ENCODE results near the gene SRMS. TPM values are rescaled to one million over a fixed set of nuclear protein-coding genes. Genes with fewer than 3 reads are reported as not detected.

SRMS gene
- total RNA-seq, 1 donor from 2014 or later = not detected

- intact Hi-C loops (cut with DNase I) = no loop called here
- Histone ChIP-seq H3K4me1 (peaks cover 20% of the 10 kb centered on the region), H3K27ac (no peak overlapping the region), H3K4me3 (no peak overlapping the region), H3K27me3 (ENCODE audit: low read depth) (peaks cover 73% of the 10 kb centered on the region), H3K36me3 (no peaks in the 10 kb centered on the region), H3K9me3 (peaks cover 14% of the 10 kb centered on the region)
- TF ChIP-seq, protein P1, sequence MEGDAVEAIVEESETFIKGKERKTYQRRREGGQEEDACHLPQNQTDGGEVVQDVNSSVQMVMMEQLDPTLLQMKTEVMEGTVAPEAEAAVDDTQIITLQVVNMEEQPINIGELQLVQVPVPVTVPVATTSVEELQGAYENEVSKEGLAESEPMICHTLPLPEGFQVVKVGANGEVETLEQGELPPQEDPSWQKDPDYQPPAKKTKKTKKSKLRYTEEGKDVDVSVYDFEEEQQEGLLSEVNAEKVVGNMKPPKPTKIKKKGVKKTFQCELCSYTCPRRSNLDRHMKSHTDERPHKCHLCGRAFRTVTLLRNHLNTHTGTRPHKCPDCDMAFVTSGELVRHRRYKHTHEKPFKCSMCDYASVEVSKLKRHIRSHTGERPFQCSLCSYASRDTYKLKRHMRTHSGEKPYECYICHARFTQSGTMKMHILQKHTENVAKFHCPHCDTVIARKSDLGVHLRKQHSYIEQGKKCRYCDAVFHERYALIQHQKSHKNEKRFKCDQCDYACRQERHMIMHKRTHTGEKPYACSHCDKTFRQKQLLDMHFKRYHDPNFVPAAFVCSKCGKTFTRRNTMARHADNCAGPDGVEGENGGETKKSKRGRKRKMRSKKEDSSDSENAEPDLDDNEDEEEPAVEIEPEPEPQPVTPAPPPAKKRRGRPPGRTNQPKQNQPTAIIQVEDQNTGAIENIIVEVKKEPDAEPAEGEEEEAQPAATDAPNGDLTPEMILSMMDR (IDR thresholded peaks at IDR 0.05) = no peak
- peak; percentile 35 for DNase-seq
- no peak for ATAC-seq
These were observed 46.4 kb downstream of the SRMS start for GRCh38 chr20:63500902-63501817.

DNA sequence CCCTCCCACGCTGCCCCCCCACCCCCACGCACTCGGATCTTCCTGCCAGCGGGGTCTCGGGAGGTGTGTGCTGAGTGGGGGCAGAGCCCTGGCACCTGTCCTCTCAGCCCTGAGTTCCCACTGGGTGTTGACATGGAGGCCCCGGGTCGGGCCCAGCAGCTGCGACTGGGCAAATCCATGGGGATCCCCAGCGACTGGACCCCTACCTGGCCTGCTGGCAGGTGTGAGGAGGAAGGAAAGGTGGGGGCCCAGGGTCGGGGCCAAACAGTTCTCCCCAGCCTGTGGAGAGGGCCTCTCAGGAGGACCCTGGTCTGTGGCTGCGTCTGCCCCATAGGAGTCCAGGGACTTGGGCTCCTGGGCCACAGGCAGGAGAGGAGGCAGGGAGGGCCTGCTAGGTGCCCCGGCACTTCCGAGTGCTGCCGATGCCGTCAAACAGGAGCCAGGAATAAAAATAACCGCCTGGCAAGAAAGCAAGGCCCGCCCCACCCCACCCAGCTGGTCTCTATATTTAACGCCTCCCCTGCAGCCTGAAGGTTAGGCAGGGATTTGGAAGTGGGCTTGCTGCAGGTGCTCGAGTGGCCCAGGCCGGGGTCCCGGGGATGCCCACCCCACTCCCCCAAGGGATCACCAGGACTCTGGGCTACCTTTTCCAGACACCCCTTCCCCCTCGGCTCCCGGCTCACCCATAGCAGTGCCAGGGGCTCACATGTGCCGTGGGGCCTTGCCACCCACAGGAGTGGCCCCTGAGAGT is 47.2 kb downstream of the SRMS start:
- ATAC-seq = no peak
- DNase-seq = no peak
- Histone ChIP-seq H3K4me1 (peaks cover 22% of the 10 kb centered on the region), H3K4me3 (no peak overlapping the region), H3K36me3 (no peaks in the 10 kb centered on the region), H3K9me3 (peaks cover 11% of the 10 kb centered on the region), H3K27ac (no peak overlapping the region), H3K27me3 (ENCODE audit: low read depth) (peaks cover 81% of the 10 kb centered on the region)
- TF ChIP-seq, protein P1 (IDR thresholded peaks at IDR 0.05) = no peak
- intact Hi-C loops (cut with DNase I) = no loop called here

DNA sequence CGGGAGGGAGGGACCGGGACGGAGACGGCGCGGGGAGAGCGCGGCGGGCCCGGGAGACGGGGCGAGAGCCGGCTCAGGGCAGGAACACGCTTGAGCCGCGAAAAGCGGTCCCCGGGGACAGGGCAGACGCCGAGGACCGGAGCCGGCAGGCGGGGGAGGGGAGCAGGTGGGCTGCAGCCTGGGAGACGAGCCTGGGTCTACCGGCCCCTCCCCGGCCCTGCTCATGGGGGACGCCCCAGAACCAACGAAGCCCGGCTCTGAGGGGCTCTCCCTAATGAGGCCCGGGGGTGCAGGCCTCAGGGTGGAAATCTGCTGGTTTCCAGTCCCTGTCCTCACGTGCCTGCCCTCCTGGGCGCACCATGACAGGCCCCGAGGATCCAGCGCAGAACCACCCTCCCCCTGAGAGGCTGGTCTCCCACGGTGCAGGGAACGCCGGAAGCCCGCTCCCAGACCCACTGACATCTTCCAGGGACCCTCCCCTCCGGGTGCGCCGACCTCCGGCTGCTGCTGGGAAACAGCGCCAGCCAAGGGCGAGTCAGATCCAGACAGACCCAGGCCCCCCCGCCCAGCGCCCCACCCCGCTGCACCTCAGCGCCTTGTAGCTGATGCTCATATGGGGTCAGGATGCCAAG is 48.1 kb downstream of the SRMS start:
- Histone ChIP-seq H3K4me1 (peaks cover 22% of the 10 kb centered on the region), H3K27me3 (ENCODE audit: low read depth) (peaks cover 74% of the 10 kb centered on the region), H3K36me3 (no peaks in the 10 kb centered on the region), H3K9me3 (peaks cover 2% of the 10 kb centered on the region), H3K4me3 (peak overlapping the region; percentile 40), H3K27ac (no peak overlapping the region)
- ATAC-seq (no peak), DNase-seq (no peak)
- TF ChIP-seq, protein P1 (IDR thresholded peaks at IDR 0.05) = no peak
- intact Hi-C loops (cut with DNase I) = no loop called here

- Histone ChIP-seq H3K36me3 (no peaks in the 10 kb centered on the region), H3K9me3 (no peaks in the 10 kb centered on the region), H3K27ac (no peak within 1 kb of the TSS), H3K4me1 (peaks cover 22% of the 10 kb centered on the region), H3K4me3 (peak within 1 kb of the TSS; percentile 40), H3K27me3 (ENCODE audit: low read depth) (peaks cover 72% of the 10 kb centered on the region)
- TF ChIP-seq, protein P1 (IDR thresholded peaks at IDR 0.05) = no peak
- ATAC-seq (no peak), DNase-seq (no peak)
- intact Hi-C loops (cut with DNase I) = no loop called here
These were observed 48.6 kb downstream of the SRMS start, which contains the start of gene EEF1A2 for GRCh38 chr20:63498960-63499337. Gene EEF1A2, minus strand, starts transcription at chr20:63499083. Its CDS starts 1,320 bp downstream, at chr20:63497763.
